RWPE1 (cell line): ENCODE data around the gene SKA3.
A peak's percentile ranks its signal among the peaks of the same experiment; 100 is the strongest.
"Not testable (repeated sequence)": the region's sequence is repeated elsewhere in the genome, so short reads cannot be mapped to it uniquely, and the experiment has no call there.

ENCODE experiments used
- CTCF ChIA-PET: fragments of 350-600 bp; sonication (Branson Sonifier 250); formaldehyde crosslinking; extraction: SDS; loops from one replicate; lab custom pipeline; 2021; lab: Yijun Ruan, JAX
- POLR2A ChIA-PET: fragments of 400-600 bp; formaldehyde crosslinking; extraction: SDS; loops from one replicate; lab custom pipeline; 2020; ENCODE audit warnings: antibody characterized with exemption; ENCODE audit not compliant: low non-redundant PET; lab: Yijun Ruan, JAX
- DNase-seq: peaks from one replicate; pipeline ENCODE4 v3.0.0; 2012; ENCODE audit warnings: low spot score
- H3K27ac ChIP-seq: fragments of 450-650 bp; 2 replicates; pipeline ENCODE4 v1.5.1; 2017
- CTCF ChIP-seq: fragments of 450-650 bp; conservative IDR thresholded peaks from 2 replicates; pipeline ENCODE4 v1.5.1; 2017; ENCODE audit warnings: low read depth, mild to moderate bottlenecking

Gene SKA3

GRCh38 chr13:21176215-21176981 lies at the start of gene SKA3, which contains the start of gene MRPL57:
Gene SKA3 (minus strand): TSS chr13:21176552. CDS start chr13:21176477, 75 bp downstream.
Gene MRPL57 (plus strand): TSS chr13:21176658. CDS start chr13:21176917, 259 bp downstream.
- TF ChIP-seq CTCF, result no peak
- peak within 1 kb of the TSS; percentile 93 for H3K27ac ChIP-seq
- CTCF ChIA-PET, result interaction anchor here (0.5 to 1.3 kb wide), 2 partner anchors 301 to 422 kb away, joined by 3 read pairs; no protein-coding TSS in a partner anchor
- POLR2A ChIA-PET, result interaction anchor here (0.7 to 1.1 kb wide), 2 partner anchors 12 to 14 kb away, joined by 3 to 5 read pairs; no protein-coding TSS in a partner anchor
- DNase-seq, result peak; percentile 92

- TF ChIP-seq CTCF, result no peak
- ChIA-PET POLR2A (no interaction called here), CTCF (no interaction called here)
- no peak for DNase-seq
- no peak overlapping the region for H3K27ac ChIP-seq
Observed at GRCh38 chr13:21225082-21225481, 48.7 kb upstream of the SKA3 start.

GRCh38 chr13:21221268-21221667 lies 44.9 kb upstream of the SKA3 start:
- H3K27ac ChIP-seq, result no peak overlapping the region
- POLR2A ChIA-PET, result no interaction called here
- DNase-seq, result no peak
- CTCF ChIA-PET, result no interaction called here
- no peak for TF ChIP-seq CTCF

GRCh38 chr13:21219716-21220115 lies 43.4 kb upstream of the SKA3 start:
- POLR2A ChIA-PET, H3K27ac ChIP-seq, DNase-seq: not testable (repeated sequence)
- CTCF ChIA-PET, result interaction anchor here (0.6 kb wide), 1 partner anchor 265 kb away, joined by 3 read pairs; no protein-coding TSS in a partner anchor

GRCh38 chr13:21219036-21219381 lies 42.7 kb upstream of the SKA3 start:
- DNase-seq, result no peak
- TF ChIP-seq CTCF, result no peak
- H3K27ac ChIP-seq, result no peak overlapping the region
- ChIA-PET CTCF (no interaction called here), POLR2A (no interaction called here)

GRCh38 chr13:21218351-21219035 lies 42.1 kb upstream of the SKA3 start:
- POLR2A ChIA-PET, result interaction anchor here (0.8 kb wide), 1 partner anchor 8 kb away, joined by 4 read pairs; no protein-coding TSS in a partner anchor
- no peak for DNase-seq
- CTCF ChIA-PET, result no interaction called here
- no peak overlapping the region for H3K27ac ChIP-seq
- no peak for TF ChIP-seq CTCF
